ENCODE data around the gene THSD7B.

Gene THSD7B

GRCh38 chr2:137379186-137379585 is 613.8 kb downstream of the THSD7B start:
- DNase-seq (ENCODE audit: low read depth) = no peak

DNA sequence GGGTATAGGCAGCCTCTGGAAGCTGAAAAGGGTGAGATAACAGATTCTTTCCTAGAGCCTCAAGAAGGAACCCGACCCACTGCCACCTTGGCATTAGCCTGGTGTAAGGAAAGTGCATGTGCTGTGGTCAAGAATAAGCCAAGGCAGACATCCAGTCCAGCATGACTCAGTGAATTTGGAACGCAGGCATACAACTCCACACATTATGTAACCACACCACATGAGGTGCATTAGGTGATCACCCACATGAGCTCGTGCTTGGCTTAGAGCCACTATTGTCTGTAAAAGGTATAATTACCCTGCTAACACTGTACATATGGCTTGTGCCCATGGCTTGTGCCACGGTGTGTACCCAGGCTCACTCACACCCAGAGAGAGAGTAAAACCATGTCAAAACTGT is 615.3 kb downstream of the THSD7B start:
- DNase-seq (ENCODE audit: low read depth) = peak; percentile 3

DNA sequence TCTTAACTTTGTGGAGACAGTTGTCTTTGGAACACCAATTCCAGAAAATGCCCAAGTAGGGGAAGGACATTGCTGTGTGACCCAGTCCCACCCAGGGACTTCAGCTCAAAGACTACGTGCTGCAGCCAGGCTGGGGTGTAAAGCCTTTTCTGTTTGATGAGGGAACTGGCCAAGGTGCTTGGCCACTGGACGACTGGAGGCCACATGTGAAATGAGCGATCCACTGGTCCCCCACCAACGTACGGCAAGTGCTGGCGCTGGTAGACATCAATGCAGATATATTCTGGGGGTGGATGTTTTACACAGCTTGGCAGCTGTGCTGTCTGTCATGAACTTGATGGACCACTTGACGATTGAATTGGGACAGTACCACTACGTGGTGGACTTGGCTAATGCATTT is 616.4 kb downstream of the THSD7B start:
- no peak for DNase-seq (ENCODE audit: low read depth)

DNA sequence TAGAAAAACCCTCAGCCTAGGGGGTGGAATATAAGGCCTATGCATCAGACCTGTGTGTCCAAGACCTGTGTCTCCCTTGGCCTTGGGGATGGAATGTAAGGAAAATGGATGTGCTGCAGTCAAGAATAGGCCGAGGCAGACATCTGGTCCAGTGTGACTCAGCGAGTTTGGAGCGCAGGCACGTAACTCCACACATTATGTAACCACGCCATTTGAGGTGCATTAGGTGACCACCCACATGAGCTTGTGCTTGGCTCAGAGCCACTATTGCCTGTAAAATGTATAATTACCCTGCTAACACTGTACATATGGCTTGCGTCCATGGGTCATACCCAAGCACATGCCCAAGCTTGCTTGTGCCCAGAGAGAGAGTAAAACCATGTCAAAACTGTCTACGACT is 618.0 kb downstream of the THSD7B start:
- no peak for DNase-seq (ENCODE audit: low read depth)

DNA sequence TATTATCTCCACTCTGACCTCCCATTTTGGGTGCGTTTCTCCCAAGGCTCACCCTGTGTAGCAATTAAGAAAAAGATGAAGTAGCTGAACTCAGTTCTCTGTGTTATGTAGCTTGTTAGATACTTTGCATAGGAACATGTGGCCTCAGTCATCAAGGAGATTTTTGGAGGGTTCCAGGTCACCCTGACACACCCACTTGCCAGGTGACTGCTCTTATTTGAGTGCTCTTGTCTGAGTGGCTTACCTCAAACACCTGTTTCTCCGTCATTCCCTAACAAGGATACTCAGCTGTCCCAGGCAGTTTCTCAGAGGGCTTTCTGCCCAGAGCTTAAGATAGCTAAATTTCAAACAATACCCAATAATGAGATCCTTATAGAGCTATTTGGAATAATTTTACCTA is 621.7 kb downstream of the THSD7B start:
- no peak for DNase-seq (ENCODE audit: low read depth)

- no peak for DNase-seq (ENCODE audit: low read depth)
Observed at GRCh38 chr2:137405496-137405895, 640.2 kb downstream of the THSD7B start.

- DNase-seq (ENCODE audit: low read depth) = no peak
Observed at GRCh38 chr2:137411585-137411984, 646.2 kb downstream of the THSD7B start.

- no peak for DNase-seq (ENCODE audit: low read depth)
Observed at GRCh38 chr2:137420744-137421143, 655.4 kb downstream of the THSD7B start.

DNA sequence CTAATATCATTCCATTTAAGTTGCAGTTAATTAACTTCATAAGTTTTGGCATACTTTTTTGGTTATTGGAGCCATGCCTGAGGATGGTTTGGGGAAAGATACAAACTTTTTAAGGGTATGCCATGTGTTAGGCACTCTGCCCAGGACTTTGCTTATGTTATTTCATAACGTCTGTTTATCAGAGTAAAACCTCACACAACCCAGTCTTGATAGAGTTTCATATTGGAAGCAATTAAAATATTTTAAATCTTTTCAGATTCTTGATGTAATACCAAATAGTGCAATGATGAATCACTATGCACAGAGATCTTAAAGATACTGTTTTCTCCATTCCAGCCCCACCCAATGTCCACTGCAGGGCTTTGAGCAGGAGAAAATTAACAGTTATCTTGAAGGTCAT is 669.8 kb downstream of the THSD7B start:
- DNase-seq (ENCODE audit: low read depth) = peak; percentile 82

DNA sequence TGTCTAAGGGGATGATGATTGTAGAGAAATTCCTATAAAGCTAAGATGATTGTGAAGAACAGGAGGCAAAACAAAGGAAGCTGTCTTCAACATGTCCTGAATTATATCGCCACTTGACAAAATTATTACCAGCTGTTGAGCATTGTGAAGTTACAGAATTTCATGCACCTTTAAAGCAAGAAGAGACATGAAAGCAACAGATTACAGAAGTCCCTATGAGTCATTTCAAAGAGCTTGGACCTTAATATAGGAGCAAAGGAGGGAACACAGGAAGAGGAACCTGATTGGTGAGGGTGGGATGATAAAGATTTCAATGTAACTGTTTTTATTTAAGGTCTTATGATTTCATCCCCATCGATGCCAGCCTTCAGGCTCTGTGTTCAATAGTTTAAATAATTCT is 672.0 kb downstream of the THSD7B start:
- no peak for DNase-seq (ENCODE audit: low read depth)

DNA sequence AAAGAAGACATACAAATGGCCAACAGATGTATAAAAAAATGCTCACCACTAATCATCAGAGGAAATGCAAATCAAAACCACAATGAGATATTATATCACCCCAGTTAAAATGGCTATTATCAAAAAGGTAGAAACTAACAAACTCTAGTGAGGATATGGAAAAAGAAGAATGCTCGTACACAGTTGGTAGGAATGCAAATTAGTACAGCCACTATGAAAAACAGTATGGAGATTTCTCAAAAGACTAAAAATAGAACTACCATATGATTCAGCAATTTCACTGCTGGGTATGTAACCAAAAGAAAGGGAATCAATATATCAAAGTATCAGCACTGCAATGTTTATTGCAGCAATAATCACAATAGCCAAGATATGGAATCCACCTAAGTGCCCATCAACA is 679.6 kb downstream of the THSD7B start:
- no peak for DNase-seq (ENCODE audit: low read depth)

DNA sequence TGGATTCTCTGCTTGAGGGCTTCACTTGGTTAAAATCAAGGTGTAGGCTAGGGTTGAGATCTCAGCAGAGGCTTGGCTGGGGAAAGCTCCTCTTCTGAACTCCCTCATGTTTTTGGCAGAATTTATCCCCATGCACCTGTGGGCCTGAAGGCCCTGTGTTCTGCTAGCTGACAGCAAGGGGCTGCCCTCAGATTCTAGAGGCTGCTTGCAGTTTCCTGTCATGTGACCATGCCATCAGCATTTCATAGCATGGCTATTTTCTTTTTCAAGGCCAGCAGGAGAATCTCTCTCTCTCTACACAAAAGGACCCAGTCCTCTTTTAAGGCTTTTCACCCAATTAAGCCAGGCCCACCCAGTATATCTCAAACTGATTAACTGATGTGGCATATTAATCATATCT is 684.1 kb downstream of the THSD7B start:
- no peak for DNase-seq (ENCODE audit: low read depth)

GRCh38 chr2:137454886-137455285 is 689.5 kb downstream of the THSD7B start:
- DNase-seq (ENCODE audit: low read depth) = no peak

DNA sequence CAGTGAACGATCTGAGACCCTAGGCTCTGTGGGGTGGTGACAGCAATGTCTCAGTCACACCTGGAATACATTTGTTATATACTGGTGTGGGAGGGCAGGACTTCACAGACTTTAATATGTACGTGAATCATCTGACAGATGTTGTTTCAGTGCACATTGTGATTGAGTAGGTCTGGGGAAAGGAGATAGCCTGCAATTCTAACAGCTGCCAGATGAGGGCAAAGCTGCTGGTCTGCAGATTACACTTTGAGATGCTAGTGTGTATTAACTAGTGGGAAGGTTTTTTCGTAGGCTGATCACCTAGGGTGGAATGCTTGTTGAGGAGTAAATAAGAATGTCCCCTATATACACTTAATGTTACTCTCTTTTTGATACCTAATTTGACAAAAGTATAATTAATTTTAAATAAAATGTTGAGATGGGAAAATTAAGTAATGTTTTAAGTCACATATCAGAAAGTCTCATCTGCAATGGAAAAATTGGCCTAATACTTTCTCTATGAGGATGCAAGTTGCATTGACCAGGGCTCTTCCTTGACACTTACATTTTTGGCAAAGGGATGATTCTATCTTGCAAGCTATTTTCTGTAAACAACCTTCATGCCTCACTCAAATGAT is 702.0 kb downstream of the THSD7B start:
- peak; percentile 36 for DNase-seq (ENCODE audit: low read depth)

DNA sequence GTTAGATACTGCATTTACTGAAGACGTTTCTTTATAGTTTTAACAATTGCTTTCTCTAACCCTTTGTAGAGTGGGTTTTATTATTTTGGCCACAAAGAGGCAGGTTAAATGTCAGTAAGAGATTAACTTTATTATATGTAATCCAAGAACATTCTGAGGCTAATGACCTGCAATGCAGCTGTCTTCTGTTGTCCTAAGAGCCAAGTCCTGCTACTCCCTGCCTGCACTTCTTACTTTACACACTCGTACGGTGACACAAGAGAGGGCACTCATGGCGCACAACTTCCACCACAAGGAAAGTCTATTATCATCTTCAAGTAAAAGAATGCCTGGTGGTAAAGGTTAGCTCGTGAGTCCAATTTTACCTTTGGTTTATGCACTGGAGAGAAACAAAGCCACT is 727.9 kb downstream of the THSD7B start:
- no peak for DNase-seq (ENCODE audit: low read depth)

GRCh38 chr2:137500599-137500998 is 735.3 kb downstream of the THSD7B start:
- no peak for DNase-seq (ENCODE audit: low read depth)

GRCh38 chr2:137507237-137507636 is 741.9 kb downstream of the THSD7B start:
- DNase-seq (ENCODE audit: low read depth) = no peak

DNA sequence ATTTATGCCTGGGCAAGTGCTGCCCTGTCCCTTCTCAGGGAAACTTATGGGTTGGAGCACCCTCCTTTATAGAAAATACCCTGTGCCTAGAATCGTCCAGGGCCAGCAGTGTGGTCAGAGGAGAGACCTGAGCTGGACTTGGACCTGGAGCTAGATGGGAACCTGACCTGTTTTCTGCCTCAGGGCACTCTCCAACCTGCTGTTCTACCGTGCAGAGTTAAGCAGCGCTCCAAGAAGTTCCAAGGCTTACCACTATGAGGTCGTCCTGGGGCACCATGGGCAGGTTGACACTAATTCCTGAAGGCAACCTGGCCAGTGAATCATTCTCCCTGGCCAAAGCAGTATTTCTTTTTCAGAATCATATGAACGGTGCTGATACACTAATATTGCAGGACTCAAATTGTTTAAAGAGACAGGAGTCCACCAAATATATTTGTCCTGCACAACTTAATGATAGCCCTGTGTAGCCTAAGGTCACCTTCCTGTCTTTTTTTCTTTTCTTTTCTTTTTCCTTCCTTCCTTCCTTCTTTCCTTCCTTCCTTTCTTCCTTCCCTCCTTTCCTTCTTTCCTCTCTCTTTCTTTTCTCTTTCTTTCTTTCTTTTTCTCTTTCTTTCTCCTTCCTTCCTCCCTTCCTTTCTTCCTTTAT is 743.5 kb downstream of the THSD7B start:
- DNase-seq (ENCODE audit: low read depth) = no peak

DNA sequence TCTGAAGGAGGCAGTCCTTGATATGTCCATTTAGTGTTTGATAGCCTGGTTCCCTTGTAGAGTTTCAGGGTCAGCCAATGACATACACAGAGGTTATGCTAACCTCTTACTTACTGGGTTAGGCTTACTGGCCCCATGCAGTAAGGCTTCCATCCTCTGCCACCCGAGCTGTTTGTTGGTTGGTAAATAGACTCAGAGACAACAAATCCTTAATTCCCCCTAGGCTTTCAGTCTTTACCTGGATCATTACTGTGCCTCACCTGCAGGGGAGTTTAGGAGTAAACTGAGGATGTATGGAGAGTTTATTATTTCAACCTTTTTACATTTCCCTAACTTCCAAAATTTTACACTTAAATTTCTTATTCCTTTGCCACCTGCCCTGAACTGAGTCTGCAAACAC is 746.2 kb downstream of the THSD7B start:
- DNase-seq (ENCODE audit: low read depth) = no peak

DNA sequence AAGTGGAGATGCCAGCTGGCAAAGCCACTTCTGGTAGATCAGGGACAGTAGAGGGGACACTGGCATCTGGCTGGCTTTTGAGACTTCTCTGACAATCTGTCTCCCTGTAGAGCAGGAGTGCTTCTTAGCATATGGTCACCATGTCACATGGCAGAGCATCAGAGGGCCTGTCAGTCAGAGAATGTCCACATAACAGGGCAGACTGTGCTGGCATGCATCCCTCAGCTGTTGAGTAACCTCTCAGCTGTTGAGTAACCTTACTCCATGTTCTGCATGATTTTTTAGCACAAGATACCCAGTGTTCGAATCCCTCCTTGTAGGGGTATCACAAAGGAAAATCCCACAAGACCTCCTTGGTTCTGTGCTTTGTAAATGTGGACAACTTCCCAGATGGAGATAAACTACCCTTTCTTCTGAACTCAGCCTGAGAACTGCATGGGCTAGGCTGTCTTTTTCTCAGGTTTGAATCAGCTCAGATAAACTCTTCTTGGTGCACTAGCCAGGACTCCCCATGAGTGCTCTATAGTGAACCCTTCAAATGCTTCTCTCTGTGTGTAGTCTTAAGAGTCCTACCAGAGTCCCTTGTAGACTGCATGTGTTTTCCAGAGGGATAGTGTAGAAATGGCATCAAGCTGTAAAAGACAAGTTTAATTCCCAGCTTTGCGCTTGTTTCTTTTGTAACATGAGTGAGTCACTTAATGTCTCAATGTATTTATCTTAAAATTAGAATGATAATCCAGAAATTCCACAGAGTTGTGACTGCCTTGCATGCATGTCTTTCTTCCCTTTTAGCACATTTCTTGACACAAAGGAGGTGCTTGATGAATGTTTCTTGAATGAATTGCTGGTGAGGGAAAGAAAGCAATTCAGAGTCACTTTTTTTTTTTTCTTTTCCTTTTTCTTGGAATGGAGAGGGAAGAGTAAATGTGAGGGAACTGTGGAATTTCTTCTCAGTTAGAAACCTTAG is 756.6 kb downstream of the THSD7B start:
- no peak for DNase-seq (ENCODE audit: low read depth)

- DNase-seq (ENCODE audit: low read depth) = no peak
Observed at GRCh38 chr2:137522620-137523011, 757.3 kb downstream of the THSD7B start.

DNA sequence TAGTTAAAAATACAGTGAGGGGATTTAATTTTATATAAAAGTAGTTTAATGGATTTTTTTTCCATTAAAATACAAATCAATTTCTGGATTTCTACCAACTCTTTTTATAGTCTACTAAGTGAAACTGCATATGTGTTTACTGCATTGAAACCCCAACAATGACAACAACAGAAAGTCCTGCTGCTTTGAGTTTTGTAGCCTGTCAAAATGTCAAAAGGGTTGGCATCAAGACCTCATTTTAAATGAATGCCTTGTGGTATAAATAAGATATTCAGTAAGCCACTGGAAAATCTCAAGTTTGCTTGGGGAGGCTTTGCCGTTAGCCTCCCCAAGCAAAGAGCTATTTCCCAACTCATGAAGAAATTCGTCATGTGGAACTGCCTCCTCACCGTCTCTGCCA is 758.6 kb downstream of the THSD7B start:
- DNase-seq (ENCODE audit: low read depth) = no peak

- DNase-seq (ENCODE audit: low read depth) = no peak
Observed at GRCh38 chr2:137525132-137525531, 759.8 kb downstream of the THSD7B start.

Measured in HS-5 (cell line).